Fibroblast of pulmonary artery (primary cell): Measurements from ENCODE around the gene CCNI.

Experiments used
- DNase-seq: peaks from one replicate; pipeline ENCODE4 v3.0.0-alpha.2; 2010; ENCODE audit warnings: low read depth
- H3K4me3 ChIP-seq: replicated peaks from 2 replicates; pipeline ENCODE4 v1.5.1; 2011; ENCODE audit warnings: low read depth, mild to moderate bottlenecking, control low read depth, low read length, moderate library complexity
- TF ChIP-seq, protein P1 (sequence below): IDR thresholded peaks from 2 replicates; pipeline ENCODE4 v1.5.1; 2011; ENCODE audit warnings: mild to moderate bottlenecking, control low read depth, low read length, inconsistent platforms; ENCODE audit errors: missing control alignments

The CCNI gene

DNA sequence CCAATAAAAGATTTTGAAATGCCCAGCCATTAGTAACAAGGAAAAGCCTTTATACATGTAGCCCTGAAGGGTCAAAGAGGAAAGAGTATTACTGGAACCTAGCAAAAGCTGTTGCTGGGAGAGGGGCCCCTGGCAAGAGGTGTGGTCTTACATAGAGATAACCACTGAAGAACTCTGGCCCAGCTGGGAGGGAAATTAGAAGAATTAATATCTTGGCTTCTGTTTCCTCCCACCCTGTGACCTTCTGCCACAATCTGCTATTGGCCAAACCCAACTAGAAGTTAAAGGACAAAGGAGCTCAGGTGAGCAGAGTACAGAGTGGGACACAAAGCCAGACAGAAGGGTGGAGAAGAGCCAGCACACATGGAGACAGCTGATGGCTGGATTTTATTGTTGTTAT, 41.9 kb upstream of the CCNI start:
- no peak overlapping the region for H3K4me3 ChIP-seq
- DNase-seq, result no peak
- TF ChIP-seq, protein P1, sequence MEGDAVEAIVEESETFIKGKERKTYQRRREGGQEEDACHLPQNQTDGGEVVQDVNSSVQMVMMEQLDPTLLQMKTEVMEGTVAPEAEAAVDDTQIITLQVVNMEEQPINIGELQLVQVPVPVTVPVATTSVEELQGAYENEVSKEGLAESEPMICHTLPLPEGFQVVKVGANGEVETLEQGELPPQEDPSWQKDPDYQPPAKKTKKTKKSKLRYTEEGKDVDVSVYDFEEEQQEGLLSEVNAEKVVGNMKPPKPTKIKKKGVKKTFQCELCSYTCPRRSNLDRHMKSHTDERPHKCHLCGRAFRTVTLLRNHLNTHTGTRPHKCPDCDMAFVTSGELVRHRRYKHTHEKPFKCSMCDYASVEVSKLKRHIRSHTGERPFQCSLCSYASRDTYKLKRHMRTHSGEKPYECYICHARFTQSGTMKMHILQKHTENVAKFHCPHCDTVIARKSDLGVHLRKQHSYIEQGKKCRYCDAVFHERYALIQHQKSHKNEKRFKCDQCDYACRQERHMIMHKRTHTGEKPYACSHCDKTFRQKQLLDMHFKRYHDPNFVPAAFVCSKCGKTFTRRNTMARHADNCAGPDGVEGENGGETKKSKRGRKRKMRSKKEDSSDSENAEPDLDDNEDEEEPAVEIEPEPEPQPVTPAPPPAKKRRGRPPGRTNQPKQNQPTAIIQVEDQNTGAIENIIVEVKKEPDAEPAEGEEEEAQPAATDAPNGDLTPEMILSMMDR, result no peak

GRCh38 chr4:77113069-77113468, 37.3 kb upstream of the CCNI start:
- TF ChIP-seq, protein P1, result no peak
- H3K4me3 ChIP-seq, result no peak overlapping the region
- DNase-seq, result no peak

GRCh38 chr4:77110730-77111129, 34.9 kb upstream of the CCNI start:
- no peak for DNase-seq
- H3K4me3 ChIP-seq, result no peak overlapping the region
- TF ChIP-seq, protein P1, result no peak

DNA sequence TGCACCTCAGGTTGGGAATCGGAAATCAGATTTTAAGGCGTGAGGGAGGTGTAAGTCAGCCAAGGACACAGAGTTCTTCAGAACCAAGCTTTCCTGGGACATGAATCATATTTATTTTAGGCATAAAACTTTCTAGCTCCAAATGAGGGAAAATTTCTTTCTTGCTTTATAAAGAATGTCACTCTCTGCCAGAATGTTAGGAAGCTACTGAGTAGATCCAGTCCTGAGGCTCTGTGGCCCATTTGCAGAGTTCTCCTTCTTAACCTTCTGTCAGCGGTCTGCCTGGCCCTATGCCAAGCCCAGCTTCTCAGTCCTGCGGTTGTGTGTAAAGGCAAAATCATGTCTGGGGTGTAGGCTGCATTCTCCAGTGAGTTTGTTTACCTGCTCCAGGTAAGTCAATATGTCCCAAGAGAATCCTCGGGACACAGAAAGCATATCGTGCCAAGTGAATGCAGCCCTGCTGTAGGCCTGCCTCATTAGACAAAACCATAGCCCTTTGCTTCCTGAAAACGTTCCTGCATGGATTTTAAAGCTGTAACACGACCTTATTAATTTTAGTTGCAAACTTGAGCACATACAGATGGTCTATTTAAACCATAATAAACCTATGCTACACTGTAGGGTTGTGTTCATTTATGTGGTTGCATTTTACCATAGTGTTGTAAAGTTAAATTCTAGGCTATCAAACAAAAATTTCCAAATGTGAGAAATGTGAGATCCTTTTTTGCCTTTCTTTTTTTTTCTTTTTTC, 29.2 kb upstream of the CCNI start:
- TF ChIP-seq, protein P1, result no peak
- DNase-seq, result peak; percentile 48
- no peak overlapping the region for H3K4me3 ChIP-seq

DNA sequence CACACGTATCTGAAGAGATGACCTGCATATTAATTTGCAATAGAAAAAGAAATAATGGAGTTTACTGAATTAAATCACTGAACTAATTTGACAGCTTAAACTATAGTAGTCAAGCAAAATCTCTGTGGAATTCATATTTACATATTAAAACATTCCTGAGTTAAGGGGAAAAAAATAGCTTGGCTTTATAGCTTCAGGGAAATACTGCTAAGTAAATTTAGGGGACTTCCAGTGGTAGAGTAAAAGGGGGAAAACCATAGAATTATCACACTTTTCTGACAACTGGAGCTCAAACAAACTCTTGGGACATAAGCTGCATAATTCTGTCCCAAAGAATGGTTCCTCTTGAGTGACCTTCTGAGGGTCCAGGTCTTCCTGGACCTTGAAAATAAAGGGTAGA, 28.6 kb upstream of the CCNI start:
- no peak for DNase-seq
- H3K4me3 ChIP-seq, result no peak overlapping the region
- TF ChIP-seq, protein P1, result no peak

DNA sequence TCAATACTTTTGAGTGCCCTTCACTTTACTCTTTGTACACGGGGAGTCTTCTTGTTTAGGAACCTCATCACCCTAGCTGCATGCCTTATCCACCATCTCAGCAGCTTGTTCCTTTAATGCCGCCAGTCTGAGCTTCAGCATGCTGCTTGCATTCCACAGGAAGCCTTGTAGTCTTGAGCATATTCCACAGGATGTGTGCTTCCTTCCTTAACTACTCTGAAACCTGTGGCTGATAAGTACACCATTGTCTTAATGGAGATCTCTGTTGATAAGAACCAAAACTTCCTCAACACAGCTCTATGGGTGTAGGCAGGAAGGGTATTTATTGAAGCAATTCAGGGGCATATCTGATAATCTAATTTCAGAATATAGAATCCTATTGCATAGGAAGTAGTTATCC, 24.4 kb upstream of the CCNI start:
- TF ChIP-seq, protein P1, result no peak
- DNase-seq, result peak; percentile 26
- no peak overlapping the region for H3K4me3 ChIP-seq

- no peak overlapping the region for H3K4me3 ChIP-seq
- TF ChIP-seq, protein P1, result no peak
- DNase-seq, result no peak
Measured at GRCh38 chr4:77097611-77098010, 21.8 kb upstream of the CCNI start.
